GM21515 (cell line): ENCODE measurements around the gene CRYGN.

Source experiments
- ATAC-seq: cut with Tn5 transposase; IDR thresholded peaks from one replicate; pipeline ENCODE4 v1.9.1; 2021; ENCODE audit not compliant: unreplicated experiment

The CRYGN gene

DNA sequence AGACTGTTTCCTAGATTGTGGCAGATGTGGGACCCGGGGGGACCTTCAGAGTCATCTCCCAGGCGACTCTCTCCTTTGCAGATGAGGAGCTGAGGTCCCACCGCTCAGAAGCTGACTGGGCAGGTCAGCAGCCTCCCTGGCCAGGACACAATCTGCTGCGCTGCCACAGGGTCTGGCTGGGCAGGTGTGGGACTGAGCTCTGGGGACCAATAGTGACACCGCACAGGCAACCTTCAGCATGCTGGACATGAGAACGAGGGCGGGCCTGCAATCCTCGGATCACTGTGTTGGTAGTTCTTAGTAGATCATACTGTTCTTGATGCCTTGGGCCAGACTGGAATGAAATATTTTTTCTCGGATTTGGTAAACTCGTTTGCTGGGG lies 20.5 kb upstream of the CRYGN start:
- ATAC-seq = no peak

DNA sequence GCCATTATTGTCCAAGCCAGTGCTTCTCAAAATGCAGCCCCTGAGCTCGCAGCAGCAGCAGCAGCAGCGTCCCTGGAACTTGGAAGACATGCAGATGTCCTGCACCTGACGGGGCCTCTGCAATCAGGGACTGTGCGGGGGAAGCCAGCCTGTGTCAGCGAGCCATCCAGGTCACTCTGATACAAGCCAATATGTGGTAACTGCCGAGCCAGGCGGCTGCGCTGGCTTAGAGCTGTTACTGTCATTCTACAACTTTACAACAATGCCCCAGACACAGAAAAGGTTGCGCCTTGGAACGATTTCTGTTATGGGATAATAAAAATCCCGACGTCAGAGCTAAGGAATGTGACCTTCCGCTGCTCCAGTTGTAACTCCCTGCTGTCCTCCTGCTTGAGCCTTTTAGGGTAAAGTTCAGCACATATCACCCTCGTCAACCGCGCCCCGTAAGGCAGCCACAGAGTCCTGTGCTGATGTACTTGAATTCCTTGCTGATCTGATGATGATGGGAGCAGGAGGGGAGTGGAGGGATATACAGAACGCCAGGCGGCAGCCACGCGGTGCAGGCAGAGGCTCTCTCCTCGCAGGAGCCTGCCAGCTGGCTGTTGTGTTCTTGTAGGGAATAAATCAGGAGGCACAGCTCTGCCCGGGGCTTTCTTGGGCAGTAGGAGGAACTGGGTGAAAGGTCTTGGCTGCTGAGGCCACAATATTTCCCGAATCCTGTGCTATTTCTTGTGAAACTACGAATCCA lies 20.0 kb upstream of the CRYGN start:
- no peak for ATAC-seq

GRCh38 chr7:151457534-151457933 lies 17.6 kb upstream of the CRYGN start:
- ATAC-seq = no peak

DNA sequence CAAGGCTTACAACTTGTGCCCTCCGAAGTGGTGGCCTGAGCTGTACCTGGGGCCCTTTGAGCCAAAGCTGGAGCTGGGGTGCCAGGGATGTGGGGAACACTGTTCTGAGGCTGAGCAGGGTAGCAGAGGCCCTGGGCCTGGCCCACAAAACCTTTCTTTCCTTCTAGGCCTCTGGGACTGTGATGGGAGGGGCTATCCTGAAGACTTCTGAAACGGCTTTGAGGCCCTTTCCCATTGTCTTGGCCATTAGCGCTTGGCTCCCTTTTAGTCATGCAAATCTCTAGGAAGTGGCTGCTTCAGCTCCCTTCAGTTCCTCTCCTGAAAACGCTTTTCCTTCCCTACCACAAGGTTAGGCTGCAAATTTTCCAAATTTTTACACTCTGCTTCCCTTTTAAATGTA lies 16.8 kb upstream of the CRYGN start:
- no peak for ATAC-seq

GRCh38 chr7:151456276-151456675 lies 16.3 kb upstream of the CRYGN start:
- ATAC-seq = no peak

DNA sequence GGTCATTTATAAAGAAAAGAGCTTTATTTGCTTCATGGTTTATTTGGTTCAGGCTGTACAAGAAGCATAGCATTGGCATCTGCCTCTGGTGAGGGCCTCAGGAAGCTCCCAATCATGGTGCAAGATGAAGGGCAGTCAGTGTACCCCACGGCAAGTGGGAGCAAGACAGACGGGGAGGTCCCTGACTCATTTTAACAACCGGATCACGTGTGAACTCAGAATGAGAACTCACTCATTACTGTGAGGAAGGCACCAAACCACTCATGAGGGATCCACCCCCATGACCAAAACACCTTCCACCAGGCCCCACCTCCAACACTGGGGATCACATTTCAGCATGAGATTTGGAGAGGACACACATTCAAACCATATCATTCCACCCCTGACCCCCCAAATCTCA lies 15.7 kb upstream of the CRYGN start:
- ATAC-seq = no peak

- ATAC-seq = no peak
Observed at GRCh38 chr7:151454932-151455530, 15.1 kb upstream of the CRYGN start.

GRCh38 chr7:151454305-151454704 lies 14.4 kb upstream of the CRYGN start:
- no peak for ATAC-seq

DNA sequence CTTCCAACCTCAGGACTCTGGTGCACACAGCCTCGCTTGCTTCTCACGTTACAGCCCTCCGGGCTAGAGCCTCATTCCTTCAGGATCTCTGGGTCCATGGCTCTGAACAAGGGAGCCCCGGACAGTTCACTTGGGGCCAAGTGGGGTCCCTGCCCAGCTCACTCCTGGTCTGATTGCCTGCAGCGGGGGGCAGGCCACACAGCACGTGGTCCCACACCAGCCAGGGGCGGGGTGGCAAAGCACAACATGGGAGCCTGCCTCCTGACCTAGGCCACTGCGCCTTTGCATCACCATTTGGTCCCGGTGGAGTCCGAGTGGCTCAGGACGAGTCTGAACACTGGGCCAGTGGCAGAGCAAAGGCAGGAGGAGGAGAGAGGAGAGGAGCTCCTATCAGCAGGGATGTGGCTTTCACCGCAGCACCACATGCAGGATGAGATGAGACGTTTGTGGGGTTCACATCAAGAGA lies 13.4 kb upstream of the CRYGN start:
- ATAC-seq = no peak

DNA sequence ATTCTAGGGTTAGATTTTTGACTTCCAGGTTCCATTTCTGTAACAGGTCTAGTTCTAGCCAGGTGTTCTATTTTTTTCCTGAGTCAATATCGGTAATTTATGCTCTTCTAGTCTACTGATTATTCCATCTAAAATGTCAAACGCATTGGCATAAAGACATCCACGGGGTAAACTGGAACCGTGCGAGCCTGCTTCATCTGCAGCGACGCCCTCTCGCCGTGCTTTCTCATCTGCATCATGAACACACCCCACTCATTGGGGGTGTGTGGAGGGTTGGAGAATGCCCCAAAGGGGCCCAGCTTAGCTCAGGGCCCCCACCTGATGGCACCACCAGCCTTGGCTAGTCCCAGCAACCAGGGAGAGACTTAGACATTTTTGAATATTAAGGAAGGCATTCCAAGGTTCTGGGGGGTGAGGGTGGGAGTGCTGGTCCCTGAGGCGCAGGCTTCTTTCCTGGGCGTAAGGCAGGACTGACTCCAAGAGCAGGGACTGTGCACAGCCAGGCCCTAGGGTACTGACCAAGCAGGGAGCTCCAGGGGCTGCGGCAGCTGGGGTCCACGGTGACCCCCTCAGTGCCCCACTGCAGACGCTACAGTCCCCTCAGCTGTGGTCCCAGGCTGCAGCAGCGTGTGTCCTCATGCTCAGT lies 12.9 kb upstream of the CRYGN start:
- ATAC-seq = no peak

GRCh38 chr7:151451626-151452571 lies 12.0 kb upstream of the CRYGN start:
- ATAC-seq = no peak

DNA sequence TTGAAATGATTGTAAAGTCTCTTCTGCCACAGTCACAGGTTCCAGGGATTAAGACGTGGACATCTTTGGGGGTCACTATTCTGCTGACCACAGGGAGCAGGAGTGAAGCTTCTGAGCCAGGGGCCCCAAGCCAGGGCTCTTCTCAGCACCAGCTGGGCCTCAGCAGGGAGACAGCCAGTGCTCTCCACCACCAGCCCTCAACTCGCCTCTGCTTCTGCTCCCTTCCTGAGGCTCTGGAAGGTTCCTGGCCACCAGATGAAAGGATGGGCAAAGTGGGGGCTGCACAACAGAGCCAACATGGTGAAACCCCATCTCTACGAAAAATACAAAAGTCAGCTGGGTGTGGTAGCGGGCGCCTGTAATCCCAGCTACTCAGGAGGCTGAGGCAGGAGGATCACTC lies 11.2 kb upstream of the CRYGN start:
- no peak for ATAC-seq

DNA sequence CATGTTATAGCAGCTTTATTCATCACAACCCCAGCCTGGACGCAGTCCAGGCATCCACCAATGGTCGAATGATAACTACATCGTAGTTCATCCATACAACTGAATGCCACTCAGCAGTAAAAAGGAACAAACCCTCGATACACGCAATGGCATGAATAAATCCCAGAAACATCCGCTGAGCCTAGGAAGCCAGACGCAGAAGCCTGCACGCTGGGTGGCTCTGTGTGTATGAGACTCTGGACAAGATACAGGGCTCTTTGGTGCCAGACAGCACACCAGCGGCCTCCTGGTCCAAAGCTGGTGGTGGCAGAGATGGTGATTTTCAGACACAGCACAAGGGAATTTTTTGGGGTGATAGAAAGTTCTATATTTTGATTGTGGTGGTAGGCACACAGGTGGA lies 10.0 kb upstream of the CRYGN start:
- no peak for ATAC-seq

DNA sequence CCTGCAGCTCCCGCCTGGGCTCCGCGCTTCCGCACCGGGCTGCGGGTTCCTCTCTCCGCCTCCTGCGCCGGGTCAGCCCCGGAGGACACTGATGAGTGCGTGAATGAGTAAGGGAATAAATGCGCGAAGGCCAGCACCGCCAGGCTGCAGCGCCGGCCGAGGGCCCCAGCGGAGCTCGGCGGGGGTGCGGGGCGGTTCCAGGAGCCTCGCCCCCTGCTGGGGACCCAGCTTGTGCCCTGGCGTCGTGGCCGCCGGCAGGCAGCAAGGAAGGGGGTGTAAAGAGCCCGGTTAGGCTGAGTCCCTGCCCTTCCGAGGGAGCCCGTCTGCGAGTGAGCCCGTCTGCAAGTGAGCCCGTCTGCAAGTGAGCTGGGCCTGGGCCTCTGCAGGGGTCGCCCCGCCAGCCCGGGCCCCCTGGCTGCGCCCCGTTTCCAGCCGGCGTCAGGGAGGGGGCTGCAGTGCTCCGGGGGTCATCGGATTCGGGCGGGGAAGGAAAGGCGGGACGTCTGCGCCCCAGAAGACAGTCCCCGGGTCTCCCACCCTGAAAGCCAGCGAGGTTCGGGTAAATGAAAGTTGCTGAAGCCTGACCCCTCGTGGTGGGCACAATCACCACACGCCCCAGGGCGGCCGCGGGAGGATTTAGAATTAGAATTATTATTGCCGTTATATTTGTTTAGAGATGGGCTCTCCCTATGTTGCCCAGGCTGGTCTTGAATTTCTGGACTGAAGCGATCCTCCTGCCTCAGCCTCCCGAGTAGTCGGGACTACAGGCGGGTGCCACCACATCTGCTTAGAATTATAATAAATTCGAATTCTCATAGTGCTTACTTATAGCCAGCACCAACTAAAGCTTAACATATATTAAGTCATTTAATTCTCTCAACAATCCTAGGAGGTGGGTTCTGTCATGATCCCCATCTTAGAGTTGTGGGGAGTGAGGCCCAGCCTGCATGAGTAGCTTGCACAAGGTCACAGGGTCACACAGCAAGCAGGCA lies 8.6 kb upstream of the CRYGN start:
- no peak for ATAC-seq

DNA sequence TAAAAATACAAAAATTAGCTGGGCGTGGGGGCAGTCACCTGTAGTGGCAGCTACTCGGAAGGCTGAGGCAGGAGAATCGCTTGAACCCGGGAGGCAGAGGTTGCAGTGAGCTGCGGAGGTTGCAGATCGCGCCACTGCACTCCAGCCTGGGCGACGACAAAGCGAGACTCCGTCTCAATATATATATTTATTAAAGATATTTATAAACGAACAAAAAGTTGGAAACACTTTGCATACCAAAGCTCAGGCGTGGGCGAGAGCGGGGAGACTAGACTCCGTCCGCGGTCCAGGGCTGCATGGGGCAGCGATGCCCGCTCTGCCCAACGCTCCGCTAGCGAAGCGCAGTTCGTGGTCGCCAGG lies 7.9 kb upstream of the CRYGN start:
- ATAC-seq = no peak

DNA sequence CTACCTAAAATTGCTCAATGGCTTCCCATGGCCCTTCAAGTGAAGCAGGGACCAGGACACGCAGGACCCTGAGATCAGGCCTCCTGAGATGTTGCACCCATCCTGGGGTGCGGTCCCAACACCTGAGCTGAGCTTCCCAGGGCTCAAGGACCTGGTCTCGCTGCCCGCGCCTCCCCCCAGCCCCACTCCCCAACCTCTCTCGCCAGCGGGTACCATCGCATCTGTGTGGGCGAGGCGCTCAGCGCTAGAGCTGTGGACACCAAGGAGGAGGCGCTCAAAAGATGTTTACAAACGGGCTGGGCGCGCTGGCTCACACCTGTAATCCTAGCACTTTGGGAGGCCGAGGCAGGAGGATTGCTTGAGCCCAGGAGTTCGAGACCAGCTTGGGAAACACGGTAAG lies 7.4 kb upstream of the CRYGN start:
- ATAC-seq = no peak

GRCh38 chr7:151446412-151446811 lies 6.5 kb upstream of the CRYGN start:
- no peak for ATAC-seq

- no peak for ATAC-seq
Observed at GRCh38 chr7:151444632-151445031, 4.7 kb upstream of the CRYGN start.

GRCh38 chr7:151442776-151443496 lies 3.0 kb upstream of the CRYGN start:
- no peak for ATAC-seq
